ENCODE measurements around the gene WBP4.
A peak's percentile ranks its signal among the peaks of the same experiment; 100 is the strongest.

The WBP4 gene

GRCh38 chr13:41132512-41133152 lies 71.3 kb downstream of the WBP4 start, which contains the start of gene KBTBD6:
TSS of gene KBTBD6 (minus strand) at chr13:41132802. CDS start at chr13:41132511, 291 bp downstream.
- Histone ChIP-seq H3K4me3 (ENCODE audit: low read length) (peak within 1 kb of the TSS; percentile 80), H3K27me3 (ENCODE audit: low read depth, low read length) (no peaks in the 10 kb centered on the region), H3K36me3 (replicated peaks; ENCODE audit: low read depth, low read length) (peaks cover 14% of the 10 kb centered on the region), H4K20me1 (ENCODE audit: insufficient read depth, low read length) (no peaks in the 10 kb centered on the region), H2AFZ (ENCODE audit: low read depth, low read length) (peak within 1 kb of the TSS; percentile 95), H3K4me2 (ENCODE audit: low read length) (peak within 1 kb of the TSS; percentile 69), H3K4me1 (ENCODE audit: low read length) (peaks cover 18% of the 10 kb centered on the region), H3K9me3 (ENCODE audit: insufficient read depth, low read length) (no peaks in the 10 kb centered on the region), H3K9ac (ENCODE audit: low read length) (peak within 1 kb of the TSS; percentile 87), H3K27ac (ENCODE audit: low read length) (peak within 1 kb of the TSS; percentile 3; the same call in 1 of the 2 replicates), H3K79me2 (ENCODE audit: low read length) (peaks cover 42% of the 10 kb centered on the region)
- TF ChIP-seq CTCF (IDR thresholded peaks at IDR 0.05; ENCODE audit: low read depth, low read length) (no peak), EZH2phosphoT487 (IDR thresholded peaks at IDR 0.05; ENCODE audit: low read depth) (no peak)
